RPMI8226 (cell line): ENCODE data around the gene CPXM1.
"Not testable (repeated sequence)": the region's sequence is repeated elsewhere in the genome, so short reads cannot be mapped to it uniquely, and the experiment has no call there.

Source experiments
- DNase-seq: peaks from one replicate; pipeline ENCODE4 v3.0.0-alpha.2; 2015

CPXM1 gene

GRCh38 chr20:2820896-2821869 lies 20.8 kb upstream of the CPXM1 start:
- no peak for DNase-seq

DNA sequence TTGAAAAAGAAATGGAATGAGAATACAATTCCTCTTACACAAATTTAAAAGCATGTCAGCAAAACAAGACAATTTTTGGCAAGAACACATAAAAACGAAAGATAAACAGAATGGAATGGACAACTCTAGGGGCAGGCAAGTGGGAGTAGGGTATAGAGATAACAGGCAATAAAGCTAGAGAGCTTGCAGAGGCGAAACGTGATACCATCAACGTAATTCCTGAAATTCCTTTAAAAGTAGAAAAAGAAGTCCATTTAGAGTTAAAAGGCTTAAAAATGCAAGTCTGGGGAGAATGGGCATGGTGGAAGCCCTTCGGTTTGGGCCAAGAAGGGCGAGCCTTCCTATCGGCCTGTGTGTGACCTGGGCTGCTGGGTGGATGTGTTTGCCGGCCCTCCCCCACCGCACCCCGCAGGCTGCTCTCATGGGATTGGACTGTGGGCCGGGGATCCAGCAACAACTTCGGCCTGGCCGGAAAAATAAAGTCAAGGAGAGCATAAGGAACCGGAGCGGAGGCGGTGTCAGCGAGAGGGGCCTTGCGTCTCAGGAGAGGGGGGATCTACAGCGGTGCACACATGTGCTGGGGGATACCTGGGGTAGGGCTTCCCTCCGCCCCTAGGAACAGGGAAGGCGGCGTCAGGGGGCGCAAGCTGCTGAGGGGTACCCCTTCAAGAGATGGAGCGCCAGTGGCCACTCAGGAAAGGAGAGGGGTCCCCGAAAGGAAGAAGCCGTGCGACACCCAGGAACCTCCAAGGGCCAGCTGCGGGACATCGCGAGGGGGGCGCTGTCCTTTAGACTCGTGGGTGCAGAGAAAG lies 19.9 kb upstream of the CPXM1 start:
- DNase-seq, result no peak

DNA sequence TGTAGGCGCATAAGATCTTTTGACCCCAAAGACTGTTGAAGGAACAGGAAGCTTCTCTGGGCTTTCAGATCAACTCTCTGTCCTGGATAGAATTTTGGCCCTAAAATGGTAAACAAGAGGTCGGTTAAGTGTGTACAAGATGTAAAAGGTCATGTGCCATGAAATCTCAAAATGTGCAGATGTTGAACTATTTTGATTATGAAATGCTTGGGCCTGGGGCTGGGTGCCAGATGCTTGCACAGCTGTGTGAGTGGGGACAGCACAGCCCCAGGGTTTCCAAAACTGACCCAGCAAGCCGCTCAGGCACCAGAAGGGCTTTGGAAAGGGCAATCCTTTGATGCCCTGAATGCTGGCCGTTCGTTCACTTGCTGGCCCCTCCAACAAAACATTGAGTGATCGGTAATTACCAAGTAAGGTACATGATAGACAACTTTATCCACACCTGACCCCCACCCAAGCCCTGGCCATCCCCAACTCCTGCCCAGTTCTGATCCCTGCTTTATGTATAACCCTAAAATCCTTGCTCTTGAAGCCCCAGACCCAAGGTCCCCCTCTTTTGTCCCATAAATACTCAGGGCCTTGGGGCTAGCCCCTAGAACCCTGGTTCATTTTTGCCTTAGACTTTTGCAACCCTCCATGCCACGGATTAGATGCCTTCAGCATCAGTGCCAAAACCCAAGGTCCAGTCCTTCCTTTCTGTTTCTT lies 17.6 kb upstream of the CPXM1 start:
- DNase-seq, result peak; percentile 67

- DNase-seq, result no peak
Measured at GRCh38 chr20:2817341-2817726, 16.9 kb upstream of the CPXM1 start.

DNA sequence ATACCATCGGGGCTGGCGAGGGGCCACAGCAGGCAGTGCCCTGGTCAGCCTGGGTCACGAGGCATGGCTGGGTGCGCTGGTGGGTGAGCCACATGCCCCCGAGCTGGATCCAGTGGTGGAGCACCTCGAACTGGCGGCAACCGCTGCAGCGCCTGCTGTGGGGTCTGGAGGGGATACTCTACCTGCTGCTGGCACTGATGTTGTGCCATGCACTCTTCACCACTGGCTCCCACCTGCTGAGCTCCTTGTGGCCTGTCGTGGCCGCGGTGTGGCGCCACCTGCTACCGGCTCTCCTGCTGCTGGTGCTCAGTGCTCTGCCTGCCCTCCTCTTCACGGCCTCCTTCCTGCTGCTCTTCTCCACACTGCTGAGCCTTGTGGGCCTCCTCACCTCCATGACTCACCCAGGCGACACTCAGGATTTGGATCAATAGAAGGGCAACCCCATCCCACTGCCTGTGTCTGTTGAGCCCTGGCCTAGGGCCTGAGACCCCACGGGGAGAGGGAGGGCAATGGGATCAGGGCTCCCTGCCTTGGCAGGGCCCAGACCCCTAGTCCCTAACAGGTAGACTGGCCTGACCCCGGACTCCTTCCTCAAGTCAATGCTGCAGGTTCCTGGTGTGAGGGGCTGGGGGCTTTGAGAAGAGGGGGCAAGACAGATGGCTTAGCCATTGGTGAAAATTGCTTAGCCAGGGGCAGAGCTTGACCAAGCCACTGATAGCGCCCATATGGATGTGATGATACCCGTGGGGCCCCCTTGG lies 16.3 kb upstream of the CPXM1 start:
- DNase-seq, result peak; percentile 60

GRCh38 chr20:2816030-2816582 lies 15.7 kb upstream of the CPXM1 start, which contains the start of gene TMEM239:
TMEM239 (plus strand) TSS chr20:2816364; CDS start chr20:2816555, 191 bp downstream.
- DNase-seq, result no peak

DNA sequence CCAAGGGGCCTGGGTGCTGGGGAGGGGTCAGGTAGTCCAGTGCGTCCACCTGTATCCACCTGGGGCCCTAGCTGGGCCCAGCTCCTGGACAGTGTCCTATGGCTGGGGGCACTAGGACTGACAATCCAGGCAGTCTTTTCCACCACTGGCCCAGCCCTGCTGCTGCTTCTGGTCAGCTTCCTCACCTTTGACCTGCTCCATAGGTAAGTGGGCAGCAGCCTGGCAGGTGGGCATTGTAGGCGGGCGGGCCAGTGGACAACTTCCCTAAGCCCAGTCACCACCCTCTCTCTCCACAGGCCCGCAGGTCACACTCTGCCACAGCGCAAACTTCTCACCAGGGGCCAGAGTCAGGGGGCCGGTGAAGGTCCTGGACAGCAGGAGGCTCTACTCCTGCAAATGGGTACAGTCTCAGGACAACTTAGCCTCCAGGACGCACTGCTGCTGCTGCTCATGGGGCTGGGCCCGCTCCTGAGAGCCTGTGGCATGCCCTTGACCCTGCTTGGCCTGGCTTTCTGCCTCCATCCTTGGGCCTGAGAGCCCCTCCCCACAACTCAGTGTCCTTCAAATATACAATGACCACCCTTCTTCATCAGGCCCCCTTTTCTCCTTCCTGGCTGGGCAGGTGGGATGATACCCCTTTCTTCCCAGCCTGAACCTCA lies 14.9 kb upstream of the CPXM1 start:
- DNase-seq, result no peak

DNA sequence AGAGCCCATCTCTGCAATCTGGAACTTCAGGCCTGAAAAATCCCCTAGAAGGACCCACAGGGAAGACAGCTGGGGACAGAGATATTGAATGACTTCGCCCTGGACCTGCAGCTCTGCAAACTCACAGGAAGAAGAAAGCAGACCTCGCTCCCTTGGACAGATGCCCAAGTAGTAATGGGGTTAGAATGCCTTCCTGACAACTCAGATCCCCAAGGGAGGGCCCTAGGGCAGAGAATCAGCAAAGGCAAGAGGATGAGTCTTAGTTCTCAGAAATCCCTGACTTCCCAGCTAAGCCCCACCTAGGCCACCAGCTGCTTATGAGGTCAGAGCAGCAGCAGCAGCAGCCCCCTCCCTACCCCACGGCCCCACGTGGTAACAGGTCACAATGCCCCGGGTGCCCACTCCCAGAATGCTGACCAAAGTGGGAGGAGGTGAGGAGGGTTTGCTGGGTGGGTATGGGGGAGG lies 14.2 kb upstream of the CPXM1 start, which contains the start of gene C20orf141:
Gene C20orf141 (plus strand): TSS at position 401 of the 465 bp plus-strand sequence. CDS start 198 bp downstream, outside the sequence.
- peak; percentile 69 for DNase-seq

GRCh38 chr20:2814076-2814475 lies 13.6 kb upstream of the CPXM1 start:
- no peak for DNase-seq

- no peak for DNase-seq
Measured at GRCh38 chr20:2812189-2812588, 11.8 kb upstream of the CPXM1 start.

DNA sequence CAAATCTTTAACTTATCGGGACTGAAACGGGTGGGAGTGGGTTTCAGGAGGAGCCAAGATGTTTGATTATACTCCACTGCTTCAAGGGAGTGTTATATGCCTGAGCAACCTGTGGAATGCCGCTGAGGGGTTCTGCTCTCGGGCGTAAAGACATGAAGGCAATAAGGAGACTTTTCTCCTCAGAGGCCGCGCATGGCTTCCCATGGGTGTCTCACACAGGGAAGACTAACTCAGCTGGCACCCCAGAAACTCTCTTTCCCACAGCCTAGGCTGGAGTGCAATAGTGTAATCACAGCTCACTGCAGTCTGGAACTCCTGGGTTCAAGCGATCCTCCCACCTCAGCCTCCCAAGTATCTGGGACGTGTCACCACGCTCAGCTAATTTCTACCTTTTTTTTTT lies 9.3 kb upstream of the CPXM1 start:
- no peak for DNase-seq

DNA sequence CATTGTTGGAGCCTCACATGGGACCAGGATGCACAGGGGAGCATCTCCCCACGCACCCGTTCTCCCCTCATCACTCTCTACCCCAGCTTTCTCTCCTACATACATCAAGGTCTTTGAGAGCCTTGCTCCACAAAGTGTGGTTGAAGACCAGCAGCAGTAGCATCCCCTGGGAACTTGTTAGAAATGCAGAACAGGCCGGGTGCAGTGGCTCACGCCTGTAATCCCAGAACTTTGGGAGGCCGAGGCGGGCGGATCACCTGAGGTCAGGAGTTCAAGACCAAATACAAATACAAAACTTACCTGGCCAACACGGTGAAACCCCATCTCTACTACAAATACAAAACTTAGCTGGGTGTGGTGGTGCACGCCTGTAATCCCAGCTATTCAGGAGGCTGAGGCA lies 7.5 kb upstream of the CPXM1 start:
- not testable (repeated sequence) for DNase-seq

- DNase-seq, result no peak
Measured at GRCh38 chr20:2807019-2807418, 6.6 kb upstream of the CPXM1 start.

GRCh38 chr20:2806351-2806701 lies 5.9 kb upstream of the CPXM1 start:
- DNase-seq, result no peak

DNA sequence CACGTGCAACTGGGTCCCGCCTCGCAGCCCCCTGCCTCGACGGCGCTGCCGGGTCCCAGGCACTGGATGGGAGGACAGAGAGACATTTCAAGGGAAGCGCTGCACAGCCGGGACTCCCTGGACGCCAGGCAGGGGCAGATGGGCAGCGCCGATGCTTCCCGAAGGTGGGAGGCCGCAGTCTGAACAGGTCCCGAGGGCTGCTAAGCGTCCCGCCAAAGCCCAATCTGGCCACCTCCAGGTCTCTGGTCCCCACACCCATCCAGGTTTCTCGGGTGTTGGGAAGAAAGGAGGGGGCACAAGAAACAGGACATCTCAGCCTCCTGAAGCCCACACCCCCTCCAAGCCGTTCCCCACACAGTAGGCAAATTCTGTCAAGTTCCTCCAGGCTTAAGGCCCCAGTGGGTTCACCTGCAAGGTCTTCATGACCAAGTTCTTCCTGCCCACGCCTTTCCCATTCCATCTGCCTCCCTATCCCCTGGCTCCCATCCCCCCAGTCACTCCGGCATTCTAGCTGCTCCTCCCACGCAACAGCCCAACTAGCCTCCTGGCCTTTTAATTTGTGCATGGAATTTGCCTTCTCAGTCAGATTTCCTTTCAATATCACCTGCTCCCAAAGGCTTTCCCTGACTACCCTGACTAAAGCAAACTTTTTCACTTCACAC lies 5.4 kb upstream of the CPXM1 start:
- DNase-seq, result no peak

- no peak for DNase-seq
Measured at GRCh38 chr20:2804852-2805688, 4.6 kb upstream of the CPXM1 start.

- no peak for DNase-seq
Measured at GRCh38 chr20:2804041-2804828, 3.8 kb upstream of the CPXM1 start.

DNA sequence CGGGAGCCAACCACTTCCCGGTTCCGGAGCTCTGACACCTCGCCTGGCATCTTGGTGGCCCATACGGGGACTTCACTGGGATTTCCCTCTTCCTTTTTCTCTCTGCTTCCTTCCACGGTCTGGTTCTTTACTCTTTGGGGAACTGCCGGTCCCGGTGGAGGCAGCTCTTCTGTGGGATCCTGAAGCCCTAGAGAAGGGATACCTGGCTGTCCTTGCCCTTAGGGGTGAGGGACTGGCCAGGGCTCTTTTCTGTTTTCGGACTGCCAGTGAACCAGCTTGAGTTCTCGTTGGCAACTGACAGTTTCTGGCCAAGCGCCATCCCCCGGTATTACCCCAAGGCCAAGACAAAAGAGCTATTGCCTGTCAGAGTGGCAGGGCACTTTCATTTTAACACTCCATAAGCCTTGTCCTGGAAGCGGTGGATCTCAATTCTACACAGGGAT lies 880 bp upstream of the CPXM1 start:
- peak; percentile 47 for DNase-seq
